Adipose tissue (tissue), 3 donors: Measurements from ENCODE around the gene RASAL2. TPM values are rescaled to one million over a fixed set of nuclear protein-coding genes. Genes with fewer than 3 reads are reported as not detected.
A peak's percentile ranks its signal among the peaks of the same experiment; 100 is the strongest.
"Not testable (repeated sequence)": the region's sequence is repeated elsewhere in the genome, so short reads cannot be mapped to it uniquely, and the experiment has no call there.

Source experiments
- H3K27ac ChIP-seq: one replicate; pipeline ENCODE4 v1.5.1; 2013; ENCODE audit warnings: low read depth, low read length
- WGBS, 3 donors: extraction: QIAGEN DNeasy Blood & Tissue Kit; methylation state at CpG; one replicate each; pipeline ENCODE4 v1.1.7; 2013; 5-methylcytosine and 5-hydroxymethylcytosine counted together
- polyA plus RNA-seq, 3 donors: library from polyadenylated mRNA; stranded (reverse); fragments of 200-250 nt; gene quantifications; one replicate each; pipeline ENCODE4 v1.2.3, GENCODE V29; 2013
- donor health status: healthy with polysubstance abuse.
- donor health status: Bipolar disorder and iron deficiency.
- donor health status: healthy.

Gene RASAL2
- polyA plus RNA-seq, 3 donors, result 2.8 to 7.0 (median 3.3) TPM

DNA sequence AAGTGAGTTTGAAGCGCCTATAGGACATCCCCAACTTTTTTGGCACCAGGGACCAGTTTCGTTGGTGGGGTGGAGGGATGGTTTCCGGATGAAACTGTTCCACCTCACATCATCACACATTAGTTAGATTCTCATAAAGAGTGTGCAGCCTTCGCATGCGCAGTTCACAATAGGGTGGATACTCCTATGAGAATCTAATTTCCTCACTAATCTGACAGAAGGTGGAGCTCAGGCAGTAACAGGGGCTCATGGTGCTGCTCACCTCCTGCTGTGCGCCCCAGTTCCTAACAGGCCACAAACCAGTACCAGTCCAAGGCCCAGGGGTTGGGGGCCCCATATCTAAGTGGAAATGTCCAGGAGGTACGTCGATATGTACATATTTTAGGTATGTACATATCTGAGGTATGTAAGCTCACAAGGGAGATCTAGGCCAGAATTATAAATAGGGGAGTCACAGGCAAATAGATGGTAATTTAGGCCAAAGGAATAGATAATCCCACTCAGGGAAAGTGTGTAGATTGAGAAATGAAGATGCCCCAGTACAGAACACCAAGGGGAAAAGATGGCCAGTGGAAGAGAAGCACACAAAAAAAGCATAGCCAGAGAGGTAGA is 27.5 kb upstream of the RASAL2 start:
- H3K27ac ChIP-seq, result no peak overlapping the region
- WGBS, 3 donors, result 94 to 96% (median 96%) methylated on average over 8 of the region's 8 CpGs

DNA sequence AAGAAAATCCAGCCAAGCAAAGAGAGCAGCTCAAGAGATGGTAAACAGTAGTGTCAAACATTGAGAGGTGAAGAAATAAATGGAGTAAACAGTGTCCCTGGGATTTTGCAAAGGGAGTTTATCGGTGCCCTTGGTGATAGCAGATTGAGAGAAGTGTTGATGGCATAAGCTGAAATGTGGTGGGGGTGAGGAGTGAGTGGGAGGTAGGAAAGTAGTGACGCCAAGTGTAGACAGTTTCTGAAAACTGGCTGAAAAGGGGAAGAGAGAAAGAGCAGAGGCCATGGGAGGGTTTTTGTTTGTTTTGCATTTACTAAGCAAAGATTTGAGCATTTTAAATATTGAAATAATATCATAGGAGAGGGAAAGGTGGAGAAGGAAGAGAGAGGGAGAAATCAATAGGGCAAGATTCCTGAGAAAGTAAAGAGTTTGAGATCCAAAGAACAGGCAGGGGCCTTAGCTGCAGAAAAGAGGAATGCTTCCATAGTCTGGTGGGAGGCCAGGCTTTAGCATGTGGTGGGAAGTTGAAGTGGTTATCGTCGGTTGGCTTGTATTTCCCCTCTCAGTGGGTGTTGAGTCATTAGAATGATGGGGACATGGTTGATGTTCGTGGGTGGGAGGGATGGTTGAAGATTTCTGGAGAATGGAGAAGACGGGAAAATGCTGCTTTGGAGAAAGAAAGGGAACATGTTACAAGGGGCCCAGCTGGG is 26.8 kb upstream of the RASAL2 start:
- 34 to 74% (median 54%) methylated on average over 6 of the region's 6 CpGs for WGBS, 3 donors
- no peak overlapping the region for H3K27ac ChIP-seq

DNA sequence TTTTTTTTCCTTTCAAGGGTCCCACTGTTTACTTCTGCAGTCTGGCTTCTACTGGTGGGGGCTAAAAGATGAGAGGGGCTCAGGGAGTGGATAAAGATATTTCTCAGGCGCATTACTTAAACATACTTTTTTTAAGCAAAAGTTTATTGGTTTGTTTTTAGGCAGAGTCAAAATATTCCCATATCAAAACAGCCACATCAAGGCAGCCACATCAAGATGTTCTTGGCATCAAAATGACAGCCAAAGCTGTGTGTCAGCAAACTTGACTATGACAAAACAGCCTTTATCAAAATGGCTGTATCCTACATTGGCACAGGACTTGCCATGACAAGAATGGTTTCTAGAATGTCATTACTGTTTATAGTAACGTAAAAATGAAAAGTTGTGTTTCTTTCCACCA is 22.1 kb upstream of the RASAL2 start:
- WGBS, 3 donors, result 93 to 95% (median 93%) methylated on average over 2 of the region's 2 CpGs
- no peak overlapping the region for H3K27ac ChIP-seq

DNA sequence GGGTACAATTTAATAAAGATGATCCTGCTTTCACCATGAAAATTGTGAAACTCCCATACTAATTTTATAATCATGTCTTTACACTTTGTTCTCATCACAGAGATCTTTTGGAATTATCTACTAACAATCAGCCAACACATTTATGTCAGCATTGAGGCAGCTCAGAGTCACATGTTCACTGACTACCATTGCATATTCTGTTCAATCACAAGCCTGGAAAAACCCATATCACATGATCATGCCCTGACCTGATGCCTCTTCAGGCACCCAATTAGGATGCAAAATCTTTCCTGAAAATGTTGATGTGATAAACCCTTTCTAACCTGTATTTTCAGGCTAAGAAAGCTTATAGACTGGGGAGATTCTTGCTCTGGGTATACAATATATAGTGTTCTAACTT is 21.6 kb upstream of the RASAL2 start:
- no peak overlapping the region for H3K27ac ChIP-seq

DNA sequence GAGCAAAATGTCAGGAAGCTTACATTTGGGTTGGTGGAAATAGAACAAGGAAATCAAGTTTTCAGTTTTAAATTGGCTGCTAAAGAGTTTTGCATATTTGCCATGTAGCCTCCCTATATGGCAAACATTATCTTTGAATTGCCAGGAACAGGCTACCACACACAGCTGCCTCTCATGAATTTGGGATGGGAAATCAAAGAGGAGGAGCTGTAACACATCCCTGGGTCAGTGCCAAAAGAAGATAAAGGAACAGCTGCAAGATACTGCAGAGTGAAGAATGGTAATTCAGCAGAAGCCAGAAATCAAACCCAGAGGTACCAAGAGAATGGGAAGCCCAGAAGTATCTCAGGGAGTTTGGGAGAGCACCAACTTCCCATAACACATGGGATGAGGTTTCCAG is 18.6 kb upstream of the RASAL2 start:
- no peak overlapping the region for H3K27ac ChIP-seq

DNA sequence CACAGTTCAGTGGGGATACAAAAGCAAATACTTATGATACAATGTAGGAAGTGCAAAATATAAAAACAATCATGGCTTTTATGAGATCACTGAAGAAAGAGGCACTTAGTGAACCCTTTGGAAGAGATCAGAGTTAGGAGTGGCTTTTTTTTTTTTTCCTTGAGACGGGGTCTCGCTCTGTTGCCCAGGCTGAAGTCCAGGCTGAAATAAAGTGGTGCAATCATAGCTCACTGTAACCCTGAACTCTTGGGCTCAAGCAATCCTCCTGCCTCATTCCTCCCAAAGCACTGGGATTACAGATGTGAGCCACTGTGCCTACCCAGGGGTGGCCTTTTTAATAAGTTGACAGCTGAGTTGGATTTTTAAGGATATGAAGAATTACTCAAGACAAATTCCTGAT is 17.3 kb upstream of the RASAL2 start:
- WGBS, 3 donors, result 79 to 100% (median 96%) methylated on average over 2 of the region's 2 CpGs
- H3K27ac ChIP-seq, result no peak overlapping the region

DNA sequence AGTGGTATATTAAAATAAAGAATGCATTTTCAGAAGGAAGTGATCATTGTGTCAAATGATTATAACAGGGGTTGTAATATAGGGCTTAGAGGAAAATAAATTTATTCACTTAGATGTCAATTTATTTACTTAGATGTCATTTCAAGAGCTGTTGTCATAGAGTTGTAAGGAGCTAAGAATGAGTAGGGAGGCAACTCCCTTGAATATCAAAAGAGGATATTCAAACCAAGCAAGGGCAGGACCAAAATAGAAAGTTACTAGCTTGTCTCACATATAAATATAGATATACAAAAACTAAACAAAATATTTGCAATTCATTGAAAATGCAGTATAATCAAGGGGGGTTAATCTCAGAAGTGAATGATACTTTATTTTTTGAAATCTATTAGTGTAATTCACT is 16.0 kb upstream of the RASAL2 start:
- H3K27ac ChIP-seq, result no peak overlapping the region

DNA sequence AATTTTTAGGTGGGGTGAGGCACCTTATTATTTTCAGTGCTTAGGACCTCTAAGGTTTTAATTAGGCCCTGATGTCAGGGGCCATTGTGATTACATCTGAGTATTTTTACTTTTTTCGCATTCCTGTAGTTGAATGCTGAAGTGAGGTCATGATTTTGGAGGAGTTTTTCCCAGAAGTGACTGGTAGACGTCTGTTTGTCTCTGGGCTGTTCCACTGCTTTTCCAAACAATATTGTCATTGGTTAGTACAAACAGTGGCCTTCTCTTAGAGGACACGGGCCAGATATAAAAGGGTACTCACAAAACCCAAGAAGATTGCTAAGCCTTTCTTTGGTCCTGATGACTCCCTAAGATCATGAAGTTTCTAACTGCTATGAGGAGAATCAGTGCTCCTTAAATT is 7.6 kb upstream of the RASAL2 start:
- WGBS, 3 donors, result 70 to 74% (median 73%) methylated on average over 3 of the region's 3 CpGs
- H3K27ac ChIP-seq, result no peak overlapping the region

DNA sequence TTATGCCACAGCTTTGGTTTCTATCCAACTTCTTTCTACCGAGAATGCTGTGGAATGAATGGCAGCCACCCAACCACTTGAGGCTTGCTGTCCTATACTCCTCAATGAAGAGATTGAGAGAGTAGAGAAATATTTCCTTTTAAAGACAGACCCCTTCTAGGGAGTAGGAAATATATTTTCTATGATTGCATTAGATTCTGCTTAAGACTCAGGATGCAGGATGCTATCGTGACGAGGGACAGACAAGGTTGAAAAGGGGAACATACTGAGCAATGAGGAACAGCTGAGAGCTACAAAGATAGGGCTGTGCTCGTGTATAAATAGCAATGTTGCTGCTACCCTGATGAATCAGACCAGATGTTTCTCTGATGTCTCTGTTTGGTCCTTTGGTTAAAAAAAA is 7.1 kb upstream of the RASAL2 start:
- 36 to 60% (median 42%) methylated on average over 4 of the region's 4 CpGs for WGBS, 3 donors
- no peak overlapping the region for H3K27ac ChIP-seq

DNA sequence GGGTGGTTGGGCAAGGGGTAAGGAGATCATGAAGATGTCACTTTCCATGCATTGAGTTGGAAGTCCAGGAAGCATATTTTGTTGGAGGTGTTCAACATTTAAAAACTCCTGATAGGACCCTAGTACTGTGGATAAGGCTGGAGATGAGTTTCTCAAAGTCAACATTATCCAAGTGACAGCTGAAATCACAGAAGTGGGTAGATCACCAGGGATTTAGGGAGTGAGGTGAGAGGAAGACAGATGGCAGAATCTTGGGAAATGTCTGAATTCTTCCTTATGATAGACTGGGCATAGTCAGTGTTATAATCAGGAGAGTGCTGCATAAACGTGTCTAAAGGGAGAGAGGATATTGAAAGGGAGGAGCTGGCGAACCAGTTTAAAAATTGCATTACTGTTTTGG is 5.3 kb upstream of the RASAL2 start:
- 76 to 81% (median 77%) methylated on average over 2 of the region's 2 CpGs for WGBS, 3 donors
- no peak overlapping the region for H3K27ac ChIP-seq

DNA sequence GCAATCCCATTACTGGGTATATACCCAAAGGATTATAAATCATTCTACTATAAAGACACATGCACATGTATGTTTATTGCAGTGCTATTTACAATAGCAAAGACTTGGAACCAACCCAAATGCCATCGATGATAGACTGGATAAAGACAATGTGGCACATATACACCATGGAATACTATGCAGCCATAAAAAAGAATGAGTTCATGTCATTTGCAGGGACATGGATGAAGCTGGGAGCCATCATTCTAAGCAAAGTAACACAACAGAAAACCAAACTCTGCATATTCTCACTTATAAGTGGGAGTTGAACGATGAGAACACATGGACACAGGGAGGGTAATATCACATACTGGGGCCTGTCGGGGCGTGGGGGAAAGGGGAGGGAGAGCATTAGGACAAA is 2.5 kb upstream of the RASAL2 start:
- not testable (repeated sequence) for H3K27ac ChIP-seq
- WGBS, 3 donors, result 91 to 98% (median 94%) methylated on average over 4 of the region's 4 CpGs

DNA sequence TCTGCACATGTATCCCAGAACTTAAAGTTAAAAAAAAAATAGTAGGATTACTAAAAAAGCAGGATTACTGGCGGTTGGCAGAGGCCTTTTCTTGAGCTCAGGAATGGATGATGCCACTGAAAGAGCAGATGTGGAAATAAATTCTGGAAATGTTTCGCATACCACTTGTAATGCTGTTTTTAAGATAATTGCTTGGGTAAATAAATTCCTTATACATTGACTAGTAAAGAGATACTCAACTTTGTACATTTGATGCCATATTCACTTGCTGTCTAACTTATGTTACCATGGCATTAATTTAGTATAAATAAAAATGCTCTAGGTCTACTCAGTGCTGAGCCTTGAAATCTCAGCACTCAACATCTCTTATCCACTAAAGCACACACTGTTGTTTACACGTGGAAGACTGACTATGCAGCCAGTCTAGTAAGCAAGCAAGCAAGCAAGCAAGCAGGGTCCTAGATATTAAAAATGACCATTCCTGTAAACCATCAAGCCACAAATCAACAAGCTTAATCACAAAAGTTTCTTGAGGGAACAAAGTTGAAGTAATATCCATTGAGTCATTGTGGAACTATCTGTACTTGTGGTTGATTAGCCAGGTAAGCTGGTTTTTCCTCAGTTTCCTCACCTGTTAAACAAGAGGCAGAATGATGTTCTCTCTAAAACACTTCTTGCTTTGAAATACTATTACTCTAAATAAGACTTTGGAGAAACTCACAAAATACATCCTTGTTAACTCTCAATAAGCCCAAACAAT is 1.7 kb upstream of the RASAL2 start:
- WGBS, 3 donors, result 76 to 84% (median 81%) methylated on average over 3 of the region's 3 CpGs
- no peak overlapping the region for H3K27ac ChIP-seq

DNA sequence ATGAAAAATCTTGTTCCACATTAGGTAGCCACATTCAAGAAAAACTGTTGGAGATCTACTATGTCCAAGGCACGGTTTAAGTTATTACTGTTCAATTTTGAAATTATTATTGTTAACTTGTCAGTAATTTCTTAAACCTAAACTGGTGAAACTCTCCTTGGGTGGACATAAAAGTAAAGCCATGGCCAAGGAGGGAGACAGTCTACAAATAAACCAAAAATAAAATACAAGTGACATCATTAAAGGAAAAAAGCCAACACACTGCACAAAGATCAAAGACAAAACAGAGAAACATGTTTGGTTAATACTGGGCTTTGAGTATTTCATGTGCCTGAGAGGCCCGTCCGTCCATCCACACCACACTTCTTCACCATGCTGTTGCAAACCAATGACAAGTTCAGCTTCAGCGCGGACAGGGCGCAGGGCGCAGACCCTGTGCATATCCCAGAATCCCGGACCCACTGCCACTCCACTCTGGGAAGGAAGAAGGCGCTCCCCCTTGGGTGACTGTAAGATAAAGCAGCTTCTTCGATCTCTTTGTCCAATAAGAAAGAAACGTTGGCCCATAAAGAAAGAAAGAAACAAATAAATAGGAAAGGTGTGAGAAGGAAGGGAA is 918 bp upstream of the RASAL2 start:
- no peak overlapping the region for H3K27ac ChIP-seq
- WGBS, 3 donors, result 5 to 8% (median 6%) methylated on average over 11 of the region's 11 CpGs

DNA sequence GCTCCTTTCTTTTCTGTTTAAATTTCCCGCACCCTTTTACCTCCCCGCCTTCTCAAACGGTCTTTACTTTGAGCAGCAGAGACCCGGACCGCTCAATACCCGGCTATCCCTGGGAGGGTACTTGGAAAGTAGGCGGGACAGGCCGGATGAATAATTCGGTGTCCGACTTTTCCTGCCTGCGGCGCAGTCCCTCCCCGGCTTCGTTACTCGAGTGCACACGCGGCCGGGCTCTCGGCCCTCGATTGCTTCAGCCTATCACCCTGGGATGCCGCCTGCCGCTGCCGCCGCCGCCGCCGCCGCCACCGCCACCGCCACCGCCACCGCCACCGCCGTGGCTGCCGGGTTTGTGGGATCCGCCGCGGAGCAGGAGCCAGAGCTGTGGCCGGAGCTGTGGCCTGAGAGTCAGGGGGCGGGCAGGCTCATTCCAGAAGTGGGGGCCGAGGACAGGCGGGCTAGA is 382 bp upstream of the RASAL2 start:
- H3K27ac ChIP-seq, result peak overlapping the region; percentile 5
- WGBS, 3 donors, result 0 to 1% (median 0%) methylated on average over 39 to 42 of the region's 42 CpGs

DNA sequence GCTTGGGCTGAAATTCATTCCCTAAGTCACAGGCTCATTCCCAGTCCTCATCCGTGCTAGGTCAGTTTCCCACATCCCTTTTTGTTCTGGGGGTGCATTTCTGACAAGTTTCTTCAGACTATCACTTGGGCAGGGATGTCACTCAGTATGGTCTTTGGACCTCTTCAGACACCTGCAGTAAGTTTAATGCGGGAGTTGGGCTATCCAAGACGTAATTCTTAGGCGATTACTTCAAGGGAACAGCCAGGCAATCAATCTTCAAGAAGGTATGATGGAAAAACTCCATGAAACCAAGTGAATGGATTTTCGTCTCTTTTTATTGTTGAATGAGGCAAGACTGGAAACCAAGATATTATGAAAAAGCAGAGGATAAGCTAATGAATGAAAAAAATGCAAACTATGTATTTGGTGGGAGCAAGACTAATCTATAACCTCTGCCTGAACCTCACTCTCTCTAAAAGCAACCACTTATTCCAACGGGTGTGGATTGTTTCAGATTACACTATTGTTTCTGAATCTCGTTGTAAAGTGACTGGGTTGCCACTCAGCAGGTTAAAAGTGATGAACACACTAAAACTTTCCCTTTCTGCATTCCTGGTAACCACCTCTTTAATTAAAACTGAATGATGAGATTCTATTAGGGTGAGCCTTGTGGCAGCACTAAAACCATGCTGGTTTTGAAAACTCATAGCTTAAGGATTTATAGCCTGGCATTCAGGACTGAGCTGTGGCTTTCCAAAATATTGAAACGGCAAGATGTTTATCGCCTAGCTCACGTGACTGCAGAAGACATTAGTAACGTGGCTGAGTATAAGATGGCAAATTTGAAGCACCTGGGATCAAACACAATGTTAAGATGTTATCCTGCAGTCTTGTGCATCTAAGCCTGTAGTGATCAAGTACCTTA is 1.1 kb downstream of the RASAL2 start:
- WGBS, 3 donors, result 11 to 13% (median 13%) methylated on average over 11 of the region's 11 CpGs
- no peak overlapping the region for H3K27ac ChIP-seq

DNA sequence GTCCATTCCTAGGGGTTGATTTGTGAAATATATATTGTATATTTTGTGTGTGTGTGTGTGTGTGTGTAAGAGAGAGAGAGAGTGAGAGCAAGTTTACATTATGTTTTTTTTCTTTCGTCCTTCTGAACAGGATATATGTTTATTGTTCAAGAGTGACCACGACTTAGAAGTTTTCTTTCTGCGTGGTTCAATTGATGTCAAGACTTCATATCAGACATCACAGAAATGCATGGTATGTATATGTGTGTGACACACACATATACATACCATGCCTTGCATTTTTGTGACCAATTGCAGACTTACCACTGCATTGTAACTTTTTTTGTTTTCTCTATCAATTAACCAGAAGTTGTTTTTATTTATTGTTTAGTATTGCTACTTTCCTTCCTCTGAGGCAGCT is 2.5 kb downstream of the RASAL2 start:
- H3K27ac ChIP-seq, result no peak overlapping the region
- WGBS, 3 donors, result 66 to 74% (median 68%) methylated on average over 3 of the region's 3 CpGs

DNA sequence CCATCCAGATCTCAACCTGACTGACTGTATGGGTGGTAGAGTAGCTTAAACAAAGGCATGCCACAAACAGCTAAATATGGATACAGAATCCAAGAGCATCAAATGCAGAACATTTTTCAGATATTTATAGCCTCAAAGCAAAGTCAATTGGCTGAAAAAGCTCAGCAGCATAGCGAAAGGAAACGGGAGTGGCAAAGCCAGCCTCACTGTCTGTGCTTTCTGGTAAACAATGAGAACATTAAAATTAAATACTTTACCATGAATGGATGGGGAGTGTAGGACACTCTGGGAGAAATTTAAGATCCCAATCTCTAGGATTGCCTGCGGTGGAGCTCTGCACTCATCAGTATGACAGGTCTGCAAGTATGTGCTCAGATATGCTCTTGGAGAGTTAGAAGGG is 4.4 kb downstream of the RASAL2 start:
- 56 to 86% (median 69%) methylated on average over 3 of the region's 3 CpGs for WGBS, 3 donors
- no peak overlapping the region for H3K27ac ChIP-seq

DNA sequence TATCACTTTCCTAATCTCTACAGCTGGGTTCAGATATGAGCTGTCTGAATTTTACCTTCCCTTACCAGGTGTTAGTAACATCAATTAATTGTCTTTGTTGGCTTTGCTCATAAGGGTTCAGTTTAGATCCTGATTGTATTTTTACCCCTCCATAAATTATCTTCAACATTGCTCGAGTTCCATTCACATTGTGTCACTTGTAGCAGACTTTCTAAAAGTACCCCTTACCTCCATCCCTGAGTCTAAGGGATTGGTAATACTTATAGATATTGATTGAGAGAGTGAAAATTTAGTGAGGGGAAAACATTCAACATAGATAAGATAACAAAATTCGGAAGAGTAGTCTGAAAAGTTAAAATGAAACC is 7.3 kb downstream of the RASAL2 start:
- 43 to 70% (median 59%) methylated on average over 2 of the region's 2 CpGs for WGBS, 3 donors

DNA sequence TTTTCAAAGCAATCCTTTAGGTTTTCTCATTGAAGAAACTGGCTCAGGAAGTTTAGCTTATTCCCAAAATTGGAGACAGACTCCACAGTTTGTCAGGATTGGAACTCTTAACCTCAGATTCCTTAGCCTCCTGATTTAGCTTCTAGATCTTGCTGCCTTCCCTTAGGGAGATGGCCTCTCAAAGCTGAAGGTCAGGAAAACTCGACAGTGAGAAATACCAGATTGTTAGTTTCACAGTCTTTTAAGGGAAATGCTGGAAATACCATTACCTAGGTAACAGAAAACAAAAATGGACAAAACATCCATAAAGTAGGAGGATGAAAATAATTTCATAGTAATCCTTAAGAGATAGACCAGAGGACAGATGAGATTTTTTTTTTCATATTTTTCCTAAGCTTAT is 7.8 kb downstream of the RASAL2 start:
- WGBS, 3 donors, result 29 to 47% (median 33%) methylated on average over 1 of the region's 1 CpG
- H3K27ac ChIP-seq, result no peak overlapping the region

More for the DNA sequence above, 7.3 kb downstream of the RASAL2 start:
- no peak overlapping the region for H3K27ac ChIP-seq
